ENCODE measurements around the gene ERAP2.

ERAP2 gene

DNA sequence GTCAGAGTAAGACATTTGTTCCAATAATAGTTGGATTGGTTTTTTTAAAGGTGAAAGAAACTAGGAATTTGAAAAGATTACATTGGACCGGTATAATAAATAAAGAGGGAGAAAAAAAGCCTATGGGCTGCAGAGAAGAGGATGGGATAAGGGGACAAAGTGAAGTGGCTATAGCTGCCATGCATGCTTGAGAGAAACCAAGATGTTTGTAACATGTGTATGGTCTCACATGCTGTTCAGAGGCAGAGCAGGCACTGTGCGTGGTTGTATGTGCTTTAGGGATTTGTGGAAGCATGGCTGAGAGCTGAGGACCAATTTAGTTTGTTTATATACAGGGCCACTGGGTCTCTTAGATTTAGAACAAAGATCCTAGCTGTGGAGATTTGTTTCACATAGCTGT, 92.3 kb downstream of the ERAP2 start:
- no peak for DNase-seq

Data from stimulated activated CD4-positive, alpha-beta T cell treated with anti-CD3 and anti-CD28 coated beads, Interleukin-4, amount 100 ng/mL, for 4 hours (primary cell).